Inflammatory macrophage (primary cell): ENCODE results near the gene TSPAN18.

Source experiments
- DNase-seq, 2 donors: peaks; one replicate each; pipeline ENCODE4 v3.0.0-alpha.2; 2020 to 2022

The TSPAN18 gene

GRCh38 chr11:44778195-44779100 is 51.7 kb downstream of the TSPAN18 start:
- no peak for DNase-seq

GRCh38 chr11:44779736-44780520 is 53.2 kb downstream of the TSPAN18 start:
- DNase-seq, result no peak

GRCh38 chr11:44780940-44781631 is 54.3 kb downstream of the TSPAN18 start:
- no peak for DNase-seq

- no peak for DNase-seq
Measured at GRCh38 chr11:44781655-44782054, 54.9 kb downstream of the TSPAN18 start.

- peak; percentile 7 to 25 for DNase-seq
Measured at GRCh38 chr11:44782478-44782877, 55.7 kb downstream of the TSPAN18 start.

GRCh38 chr11:44784436-44784760 is 57.6 kb downstream of the TSPAN18 start:
- DNase-seq, result peak; percentile 9 to 23

GRCh38 chr11:44784851-44785250 is 58.1 kb downstream of the TSPAN18 start:
- DNase-seq, result no peak

- DNase-seq, result peak in 1 of 2 donors; percentile 13
Measured at GRCh38 chr11:44785856-44786607, 59.3 kb downstream of the TSPAN18 start.

GRCh38 chr11:44787070-44787469 is 60.3 kb downstream of the TSPAN18 start:
- DNase-seq, result no peak

- DNase-seq, result no peak
Measured at GRCh38 chr11:44787981-44788380, 61.2 kb downstream of the TSPAN18 start.

GRCh38 chr11:44788536-44789261 is 61.9 kb downstream of the TSPAN18 start:
- DNase-seq, result no peak

- no peak for DNase-seq
Measured at GRCh38 chr11:44789496-44789895, 62.7 kb downstream of the TSPAN18 start.

- no peak for DNase-seq
Measured at GRCh38 chr11:44790211-44790610, 63.4 kb downstream of the TSPAN18 start.

GRCh38 chr11:44791316-44791925 is 64.7 kb downstream of the TSPAN18 start:
- no peak for DNase-seq

GRCh38 chr11:44792171-44792570 is 65.4 kb downstream of the TSPAN18 start:
- DNase-seq, result no peak

GRCh38 chr11:44793350-44794090 is 66.8 kb downstream of the TSPAN18 start:
- DNase-seq, result no peak

- DNase-seq, result no peak
Measured at GRCh38 chr11:44795803-44796535, 69.2 kb downstream of the TSPAN18 start.

GRCh38 chr11:44797051-44797450 is 70.3 kb downstream of the TSPAN18 start:
- no peak for DNase-seq

GRCh38 chr11:44797886-44798606 is 71.3 kb downstream of the TSPAN18 start:
- no peak for DNase-seq
